Right renal cortex interstitium (tissue), 3 donors: ENCODE measurements around the gene FASTKD2. TPM values are rescaled to one million over a fixed set of nuclear protein-coding genes. Genes with fewer than 3 reads are reported as not detected.

Experiments used
- DNase-seq, 3 donors: peaks; one replicate each; pipeline ENCODE4 v3.0.0-alpha.2; 2013; ENCODE audit warnings: low read depth in 3 of 3, low spot score in 2 of 3
- polyA plus RNA-seq, 3 donors: library from polyadenylated mRNA; unstranded; fragments of 120-200 nt; gene quantifications; one replicate each; pipeline ENCODE4 v1.2.1, GENCODE V29; 2013; ENCODE audit not compliant: insufficient read length in 3 of 3

Gene FASTKD2
- polyA plus RNA-seq = 10 to 100 TPM; 41.2 to 45.9 (median 44.9) TPM

DNA sequence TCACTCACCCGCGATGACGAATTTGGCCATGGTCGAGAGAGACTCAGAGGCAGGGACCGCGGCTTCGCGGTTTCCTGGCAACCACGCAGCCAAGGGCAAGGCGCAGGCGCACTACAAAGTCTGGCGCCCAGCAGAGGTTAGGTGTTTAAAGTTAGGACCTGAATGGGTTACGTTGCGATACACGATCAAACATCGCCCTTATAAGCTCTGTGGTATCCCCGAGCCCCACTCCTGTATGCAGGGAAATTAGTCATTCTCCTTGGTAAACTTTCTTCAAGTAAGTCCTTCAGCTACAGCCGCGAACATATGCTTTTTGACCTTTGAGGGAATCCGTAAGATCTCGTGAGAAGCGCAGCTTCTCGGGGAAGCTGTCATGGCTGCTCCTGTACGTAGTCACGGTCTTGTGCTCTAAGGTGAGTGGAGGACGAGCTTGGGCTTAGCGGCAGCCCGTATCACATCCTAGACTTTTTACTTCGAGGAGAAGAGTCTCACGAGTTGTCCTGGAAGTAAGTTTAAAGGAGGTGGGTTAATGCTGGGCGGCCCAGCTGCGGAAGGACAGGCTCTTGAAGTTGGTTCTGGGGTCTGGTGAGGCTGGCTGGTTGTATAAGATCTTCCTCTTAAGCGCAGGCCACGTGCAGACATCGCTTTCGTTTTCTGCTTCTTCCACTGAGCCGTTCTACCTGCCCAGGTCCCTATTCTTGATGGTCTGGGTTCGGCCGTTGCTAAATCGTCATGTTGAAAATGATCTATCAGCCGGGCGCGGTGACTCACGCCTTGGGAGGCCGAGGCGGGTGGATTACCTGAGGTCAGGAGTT lies at the start of gene FASTKD2, which contains the start of gene MDH1B:
FASTKD2 (plus strand) TSS at position 365 of the 815 bp plus-strand sequence. CDS start 1,088 bp downstream, outside the sequence.
MDH1B (minus strand) TSS at position 87 of the 815 bp plus-strand sequence; CDS start at position 30, 57 bp downstream.
- DNase-seq = peak; percentile 94 to 98 (median 94)

DNA sequence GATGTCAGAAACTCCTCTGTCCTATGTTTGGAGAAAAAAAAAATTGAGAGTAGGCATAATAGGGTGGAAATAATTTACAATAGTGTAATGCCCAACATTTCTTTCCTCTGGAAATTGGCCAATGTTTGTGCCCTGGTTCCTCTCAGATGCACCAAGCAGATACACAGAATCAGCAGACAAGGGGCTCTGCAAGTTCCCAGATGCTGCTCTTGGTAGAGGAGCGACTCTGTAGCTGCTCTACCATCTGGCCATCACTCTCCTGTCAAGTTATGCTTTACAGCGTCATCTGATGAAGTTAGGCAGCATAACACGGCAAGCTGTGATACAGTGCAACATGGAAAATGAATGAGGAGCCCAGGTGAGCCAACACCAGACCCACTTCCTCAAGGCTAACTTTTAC lies 48.8 kb upstream of the FASTKD2 start:
- DNase-seq = no peak

GRCh38 chr2:206718296-206718695 lies 47.1 kb upstream of the FASTKD2 start, which contains the start of gene DYTN:
TSS of gene DYTN (minus strand) at chr2:206718396. CDS start at chr2:206718279, 117 bp downstream.
- DNase-seq = no peak

DNA sequence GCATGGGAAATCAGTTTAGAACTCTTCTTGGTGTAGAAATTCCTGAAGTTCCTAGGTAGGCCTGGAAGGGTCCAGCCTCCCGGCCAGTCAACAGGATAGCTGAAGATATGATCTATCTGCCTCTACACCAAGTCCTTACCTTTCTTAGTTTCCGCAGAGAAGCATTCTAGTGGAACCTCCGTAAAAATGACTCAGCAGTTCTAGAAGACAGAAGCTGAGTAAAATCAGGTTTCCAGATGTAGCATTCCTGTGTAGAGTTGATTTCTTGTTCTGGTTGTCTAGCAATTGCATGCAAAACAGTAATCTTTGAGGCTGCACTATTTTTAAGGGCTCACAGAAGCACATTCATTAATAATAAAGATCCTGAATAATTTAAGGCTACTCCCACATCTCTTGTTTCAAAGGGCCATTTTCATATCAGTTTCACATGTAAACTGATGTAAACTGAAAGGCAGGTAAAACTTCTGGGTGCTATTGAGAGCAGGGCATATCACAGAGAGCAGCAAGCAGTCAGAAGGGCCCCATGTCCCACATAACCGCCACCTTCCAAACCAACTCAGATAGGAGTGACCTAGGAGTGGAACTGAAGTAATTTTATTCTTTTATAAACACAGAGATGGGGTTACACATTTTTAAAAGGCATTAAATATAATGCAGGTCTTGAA lies 44.0 kb upstream of the FASTKD2 start:
- no peak for DNase-seq

GRCh38 chr2:206723288-206723687 lies 42.1 kb upstream of the FASTKD2 start:
- DNase-seq = no peak

- no peak for DNase-seq
Measured at GRCh38 chr2:206727287-206727686, 38.1 kb upstream of the FASTKD2 start.

DNA sequence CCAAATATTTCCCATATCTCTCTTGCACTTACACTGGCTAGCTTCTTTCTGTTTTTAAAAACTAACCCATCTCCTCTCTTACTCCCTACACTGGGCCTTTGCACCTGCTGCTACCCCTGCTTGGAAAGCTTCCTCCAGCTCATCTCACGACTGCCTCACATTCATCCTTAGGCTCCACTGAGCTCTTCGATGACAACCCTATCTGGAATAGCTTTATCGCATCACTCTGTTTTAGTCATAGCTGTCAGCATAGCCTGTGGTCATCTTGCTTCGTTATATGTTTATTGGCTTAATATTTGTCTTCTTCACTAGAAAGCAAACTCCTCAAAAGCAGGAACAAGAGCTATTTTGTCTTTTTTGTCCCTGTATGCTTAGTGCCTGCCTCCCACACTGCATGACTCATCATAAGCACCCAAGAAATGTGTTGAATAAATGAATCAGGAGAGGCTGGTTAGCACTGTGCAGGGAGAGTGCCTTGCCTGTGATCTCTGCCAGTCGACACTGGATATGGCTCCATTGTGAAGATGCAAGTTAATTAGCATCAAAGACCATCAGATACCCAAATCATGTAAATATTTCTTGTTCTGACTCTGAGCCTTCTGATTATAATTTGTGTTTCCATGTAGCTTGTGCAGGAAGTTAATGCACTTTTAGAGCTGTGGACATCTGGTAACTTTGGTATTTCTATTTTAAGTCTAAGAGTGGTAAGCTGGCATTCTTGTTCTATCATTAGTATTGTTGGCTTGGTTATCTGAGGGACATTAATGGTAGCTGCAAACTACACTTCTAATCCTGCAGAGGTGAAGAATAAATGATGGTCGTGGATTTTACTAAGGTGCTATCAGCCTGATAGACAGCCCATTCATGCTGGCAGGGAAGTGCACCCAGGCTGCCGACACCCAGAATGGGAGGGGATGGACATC lies 36.9 kb upstream of the FASTKD2 start:
- no peak for DNase-seq

- DNase-seq = no peak
Measured at GRCh38 chr2:206733341-206733740, 32.1 kb upstream of the FASTKD2 start.

DNA sequence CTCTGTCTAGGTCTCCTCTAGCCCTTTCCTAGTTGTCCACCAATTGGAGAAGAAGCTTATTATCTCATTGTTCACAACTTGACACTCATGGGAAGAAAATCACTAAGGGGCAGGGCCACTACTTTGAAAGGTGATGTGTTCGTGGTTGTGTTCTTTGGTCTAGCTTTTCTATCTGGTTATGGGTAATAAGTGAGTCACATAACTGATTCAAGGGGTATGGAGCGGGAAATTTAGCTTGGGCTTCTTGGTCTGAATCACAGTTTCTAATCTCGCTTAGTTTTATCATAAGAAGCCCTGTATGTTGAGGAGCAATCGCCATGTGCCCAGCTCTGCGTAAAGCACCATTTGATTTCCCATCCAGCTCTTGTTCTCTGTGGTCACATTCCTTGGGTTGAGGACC lies 28.5 kb upstream of the FASTKD2 start:
- DNase-seq = no peak

DNA sequence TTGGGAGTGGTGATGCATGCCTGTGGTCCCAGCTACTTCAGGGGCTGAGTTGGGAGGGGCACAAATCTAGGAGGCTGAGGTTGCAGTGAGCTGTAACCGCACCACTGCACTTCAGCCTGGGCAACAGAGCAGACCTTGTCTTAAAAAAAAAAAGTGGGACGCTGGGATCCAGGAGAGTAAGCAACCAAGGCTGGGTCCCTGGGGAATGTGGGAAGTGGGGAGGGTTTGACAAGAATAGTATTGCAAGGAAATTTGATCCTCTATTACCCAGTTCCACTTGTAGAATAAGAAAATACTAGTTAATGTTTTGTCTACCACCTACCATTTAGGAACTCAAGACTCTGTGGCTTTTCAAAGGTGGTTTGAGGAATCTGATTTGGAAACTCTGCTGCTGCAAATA lies 26.1 kb upstream of the FASTKD2 start:
- DNase-seq = peak in 1 of 3 donors; percentile 21

GRCh38 chr2:206740800-206741199 lies 24.6 kb upstream of the FASTKD2 start:
- DNase-seq = no peak

- DNase-seq = no peak
Measured at GRCh38 chr2:206756816-206757215, 8.6 kb upstream of the FASTKD2 start.

DNA sequence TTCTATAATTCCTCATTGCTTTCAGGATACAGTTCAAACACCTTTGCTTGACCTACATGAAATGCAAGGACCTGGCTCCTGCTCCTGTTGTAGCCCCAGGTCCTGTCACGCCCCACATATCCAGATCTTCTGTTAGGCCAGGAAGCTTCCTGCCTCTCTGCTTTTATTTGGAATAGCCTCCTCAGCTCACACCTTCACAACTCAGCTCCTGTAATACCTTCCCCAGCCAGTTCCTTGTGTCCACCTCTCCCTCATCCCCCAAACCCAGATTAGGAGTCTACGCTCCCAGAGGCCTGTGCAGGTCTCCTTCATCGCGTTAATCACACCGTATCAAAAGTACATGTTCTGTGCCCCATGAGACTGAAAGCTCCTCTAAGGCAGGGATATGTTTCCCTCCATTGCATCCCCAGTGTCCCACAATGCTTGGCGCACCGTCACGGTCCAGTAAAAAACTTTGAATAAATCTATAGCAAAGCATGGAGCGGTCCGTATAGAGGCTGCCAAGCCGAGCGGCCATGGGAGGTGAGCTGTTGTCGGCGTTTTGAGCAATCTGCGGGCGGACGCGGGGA lies 649 bp upstream of the FASTKD2 start:
- DNase-seq = no peak

GRCh38 chr2:206766057-206766930 lies 888 bp downstream of the FASTKD2 start:
- DNase-seq = no peak

GRCh38 chr2:206774871-206775270 lies 9.5 kb downstream of the FASTKD2 start:
- no peak for DNase-seq

GRCh38 chr2:206776432-206776831 lies 11.0 kb downstream of the FASTKD2 start:
- no peak for DNase-seq

DNA sequence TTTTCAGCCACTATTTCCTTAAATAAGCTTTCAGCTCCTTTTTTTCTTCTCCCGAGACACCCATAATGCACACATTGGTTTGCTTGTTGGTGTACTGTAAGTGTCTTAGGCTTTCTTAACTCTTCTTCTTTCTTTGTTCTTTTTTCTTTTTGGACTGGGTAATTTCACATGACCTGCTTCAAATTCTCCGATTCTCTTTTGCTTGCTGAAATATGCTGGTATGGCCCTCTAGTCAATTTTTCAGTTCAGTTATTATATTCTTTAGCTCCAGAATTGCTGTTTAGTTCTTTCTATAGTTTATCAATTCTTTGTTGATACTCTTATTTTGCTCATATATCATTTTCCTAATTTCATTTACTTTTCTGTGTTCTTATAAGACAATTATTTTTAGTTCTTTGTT lies 15.3 kb downstream of the FASTKD2 start:
- no peak for DNase-seq

- no peak for DNase-seq
Measured at GRCh38 chr2:206783718-206784117, 18.3 kb downstream of the FASTKD2 start.
